CD14-positive monocyte (primary cell): ENCODE measurements around the gene MUSK. TPM values are rescaled to one million over a fixed set of nuclear protein-coding genes. Genes with fewer than 3 reads are reported as not detected.

Experiments
- DNase-seq, 3 donors: peaks; one replicate each; pipeline ENCODE4 v3.0.0-alpha.2; 2011 to 2022
- H2AFZ ChIP-seq: 2 replicates; pipeline ENCODE4 v1.6.0; 2012; ENCODE audit warnings: mild to moderate bottlenecking, low read depth, low read length, inconsistent platforms; ENCODE audit not compliant: insufficient read depth, poor library complexity, severe bottlenecking
- H3K27ac ChIP-seq, 2 donors: 1 replicate in 1 of 2; 2 replicates in 1 of 2; pipeline ENCODE4 v1.5.1; 2012 to 2013; ENCODE audit warnings: low read length in 2 of 2, control low read depth in 1 of 2, inconsistent platforms in 1 of 2, low read depth in 1 of 2, mild to moderate bottlenecking in 1 of 2
- H3K27me3 ChIP-seq, 2 donors: one replicate each; pipeline versions ENCODE4 v1.6.0 to v1.6.1; 2011 to 2013; ENCODE audit warnings: low read length in 2 of 2; ENCODE audit not compliant: control insufficient read depth in 2 of 2, insufficient read depth in 2 of 2
- H3K36me3 ChIP-seq, 2 donors: replicated peaks in 1 of 2; 1 replicate in 1 of 2; 2 replicates in 1 of 2; pipeline versions ENCODE4 v1.5.1 to v1.6.1; 2012 to 2013; ENCODE audit warnings: low read length in 2 of 2, control low read depth in 1 of 2, inconsistent platforms in 1 of 2, mild to moderate bottlenecking in 1 of 2; ENCODE audit not compliant: insufficient read depth in 2 of 2, control insufficient read depth in 1 of 2
- H3K4me1 ChIP-seq, 2 donors: 1 replicate in 1 of 2; 2 replicates in 1 of 2; pipeline versions ENCODE4 v1.5.1 to v1.6.1; 2012 to 2013; ENCODE audit warnings: low read length in 2 of 2, control low read depth in 1 of 2, inconsistent platforms in 1 of 2, mild to moderate bottlenecking in 1 of 2, moderate library complexity in 1 of 2; ENCODE audit not compliant: insufficient read depth in 2 of 2, control insufficient read depth in 1 of 2
- H3K4me2 ChIP-seq: replicated peaks from 2 replicates; pipeline ENCODE3; 2012; ENCODE audit warnings: low read length, moderate library complexity, mild to moderate bottlenecking; ENCODE audit not compliant: poor library complexity, severe bottlenecking; ENCODE audit errors: extremely low read depth
- H3K4me3 ChIP-seq, 3 experiments: fragments of 200-600 bp in 1 of 3; sonication (generic) in 1 of 3; replicated peaks in 1 of 3; 1 replicate in 2 of 3; 2 replicates in 1 of 3; pipeline ENCODE4 v1.5.1; 2011 to 2013; ENCODE audit warnings: low read length in 3 of 3, mild to moderate bottlenecking in 3 of 3, control low read depth in 2 of 3, low read depth in 2 of 3, inconsistent platforms in 1 of 3, moderate library complexity in 1 of 3
- H3K79me2 ChIP-seq: 2 replicates; pipeline ENCODE4 v1.6.0; 2012; ENCODE audit warnings: mild to moderate bottlenecking, control low read depth, inconsistent platforms, low read length, moderate library complexity; ENCODE audit not compliant: insufficient read depth
- H3K9ac ChIP-seq: 2 replicates; pipeline ENCODE4 v1.6.0; 2017; ENCODE audit warnings: low read length, mild to moderate bottlenecking; ENCODE audit not compliant: insufficient read depth, poor library complexity, severe bottlenecking
- H3K9me3 ChIP-seq, 2 donors: replicated peaks in 1 of 2; 1 replicate in 1 of 2; 2 replicates in 1 of 2; pipeline versions ENCODE4 v1.5.1 to v1.6.1; 2012 to 2013; ENCODE audit warnings: low read length in 2 of 2, control low read depth in 1 of 2; ENCODE audit not compliant: control insufficient read depth in 1 of 2, insufficient read depth in 1 of 2
- H4K20me1 ChIP-seq: 2 replicates; pipeline ENCODE4 v1.6.0; 2012; ENCODE audit warnings: mild to moderate bottlenecking, low read length, control low read depth, moderate library complexity; ENCODE audit not compliant: insufficient read depth
- H3K27ac Mint-ChIP-seq, 7 donors: one replicate each; pipeline ENCODE4 v1.8.0; 2020; ENCODE audit warnings: mild to moderate bottlenecking in 7 of 7, mixed read lengths in 7 of 7, moderate library complexity in 6 of 7, inconsistent platforms in 2 of 7
- H3K27me3 Mint-ChIP-seq, 3 donors: one replicate each; pipeline ENCODE4 v1.8.0; 2021 to 2022; ENCODE audit warnings: low read depth in 3 of 3, mild to moderate bottlenecking in 3 of 3, mixed read lengths in 3 of 3, moderate library complexity in 3 of 3, inconsistent platforms in 1 of 3
- H3K36me3 Mint-ChIP-seq, 2 donors: one replicate each; pipeline ENCODE4 v1.8.0; 2020; ENCODE audit warnings: mixed read lengths in 2 of 2, inconsistent platforms in 1 of 2, mild to moderate bottlenecking in 1 of 2
- H3K4me1 Mint-ChIP-seq: one replicate; pipeline ENCODE4 v1.8.0; 2020; ENCODE audit warnings: mild to moderate bottlenecking, mixed read lengths
- H3K4me3 Mint-ChIP-seq, 2 donors: one replicate each; pipeline ENCODE4 v1.8.0; 2020; ENCODE audit warnings: mild to moderate bottlenecking in 2 of 2, mixed read lengths in 2 of 2, moderate library complexity in 1 of 2
- H3K9me3 Mint-ChIP-seq, 7 donors: one replicate each; pipeline ENCODE4 v1.8.0; 2020 to 2022; ENCODE audit warnings: mixed read lengths in 7 of 7, mild to moderate bottlenecking in 6 of 7, moderate library complexity in 6 of 7, inconsistent platforms in 2 of 7
- CTCF ChIP-seq: fragments of 200-600 bp; IDR thresholded peaks from one replicate; pipeline ENCODE4 v1.8.0; 2022; ENCODE audit warnings: antibody characterized with exemption, mild to moderate bottlenecking
- WGBS: methylation state at CpG from one replicate; pipeline ENCODE4 v1.1.5; 2013; ENCODE audit warnings: missing lambda C conversion rate; ENCODE audit not compliant: insufficient coverage; 5-methylcytosine and 5-hydroxymethylcytosine counted together
- intact Hi-C, 2 donors: fragments of 100-400 bp; cut with micrococcal nuclease; formaldehyde crosslinking; loops; one replicate each; pipeline versions ENCODE4 v1.15.0 to v1.15.1; 2023
- polyA plus RNA-seq, 3 donors: library from polyadenylated mRNA; depleted of rRNA in 1 of 3; unstranded in 2 of 3; stranded (reverse) in 1 of 3; fragments of 300-500 nt in 2 of 3; fragments of >200 nt in 1 of 3; fragmentation: Illumina TruSeq in 2 of 3; gene quantifications; 1 replicate in 2 of 3; 2 replicates in 1 of 3; pipeline ENCODE4 v1.2.3, GENCODE V29; 2012 to 2021

The MUSK gene
- polyA plus RNA-seq, 3 donors = not detected

DNA sequence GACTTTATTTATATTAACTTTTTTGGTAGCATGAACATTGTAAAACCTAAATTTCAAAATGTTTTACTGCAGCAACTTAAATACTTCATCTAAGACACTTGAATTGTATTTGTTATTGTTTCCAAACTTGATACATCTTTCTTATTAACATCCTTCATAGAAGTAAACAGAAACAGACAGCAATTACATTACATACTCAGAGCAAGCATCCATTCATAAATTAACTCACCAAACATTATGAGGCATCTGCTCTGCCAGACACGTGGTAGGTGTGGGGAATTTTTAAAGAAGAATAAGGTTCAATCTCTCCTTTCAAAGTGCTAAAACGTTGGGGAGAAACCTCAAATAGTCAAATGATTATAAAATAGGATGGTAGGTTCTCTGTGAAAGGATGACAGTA is 130.8 kb downstream of the MUSK start:
- Histone ChIP-seq H3K9ac (no peak overlapping the region), H2AFZ (no peak overlapping the region)
- WGBS = 70% methylated on average over 1 of the region's 2 CpGs

GRCh38 chr9:110801426-110801825 is 132.8 kb downstream of the MUSK start:
- no peak for TF ChIP-seq CTCF
- H3K9me3 Mint-ChIP-seq = peaks cover 0 to 1% (median 0%) of the 10 kb centered on the region in 7 donors
- Histone ChIP-seq H3K4me1 (peaks cover 23 to 26% of the 10 kb centered on the region in 2 donors), H4K20me1 (no peaks in the 10 kb centered on the region), H3K9me3 (no peaks in the 10 kb centered on the region), H3K4me2 (peak overlapping the region; percentile 52), H3K27me3 (no peaks in the 10 kb centered on the region), H3K9ac (no peak overlapping the region), H3K27ac (peak overlapping the region in 1 of 2 donors; percentile 70), H3K79me2 (no peaks in the 10 kb centered on the region), H3K4me3 (peak overlapping the region in 1 of 3 experiments; percentile 12), H3K36me3 (no peaks in the 10 kb centered on the region), H2AFZ (no peak overlapping the region)
- H3K27me3 Mint-ChIP-seq = no peaks in the 10 kb centered on the region
- peaks cover 0 to 3% of the 10 kb centered on the region in 2 donors for H3K36me3 Mint-ChIP-seq
- peak overlapping the region in 1 of 2 donors; percentile 54 for H3K4me3 Mint-ChIP-seq
- DNase-seq = peak; percentile 4 to 38 (median 32)
- WGBS = no CpG with 5 or more reads among the region's 1 CpG
- peaks cover 25% of the 10 kb centered on the region for H3K4me1 Mint-ChIP-seq
- intact Hi-C loops = no loop called here
- H3K27ac Mint-ChIP-seq = peak overlapping the region in 6 of 7 donors; percentile 33 to 91 (median 78)

More for the DNA sequence above, 130.8 kb downstream of the MUSK start:
- Histone ChIP-seq H3K27me3 (no peaks in the 10 kb centered on the region), H3K27ac (no peak overlapping the region), H3K4me2 (no peak overlapping the region), H3K4me1 (peaks cover 23 to 26% of the 10 kb centered on the region in 2 donors), H3K9me3 (no peaks in the 10 kb centered on the region), H4K20me1 (no peaks in the 10 kb centered on the region), H3K79me2 (no peaks in the 10 kb centered on the region), H3K4me3 (no peak overlapping the region), H3K36me3 (no peaks in the 10 kb centered on the region)
- H3K27me3 Mint-ChIP-seq = no peaks in the 10 kb centered on the region
- peaks cover 0 to 3% of the 10 kb centered on the region in 2 donors for H3K36me3 Mint-ChIP-seq
- no peak overlapping the region for H3K4me3 Mint-ChIP-seq
- H3K27ac Mint-ChIP-seq = peak overlapping the region in 1 of 7 donors; percentile 22
- peaks cover 25% of the 10 kb centered on the region for H3K4me1 Mint-ChIP-seq
- peaks cover 0 to 1% (median 0%) of the 10 kb centered on the region in 7 donors for H3K9me3 Mint-ChIP-seq
- TF ChIP-seq CTCF = no peak
- no peak for DNase-seq
- intact Hi-C loops = no loop called here
